WI38 (cell line): ENCODE measurements around the gene SCGB1C1.

ENCODE experiments used
- H3K4me3 ChIP-seq: 2 replicates; pipeline ENCODE4 v1.5.1; 2011; ENCODE audit warnings: low read depth, mild to moderate bottlenecking, control low read depth, low read length
- CTCF ChIP-seq: IDR thresholded peaks from 2 replicates; pipeline ENCODE4 v1.5.1; 2012; ENCODE audit warnings: low read depth, mild to moderate bottlenecking, control low read depth, low read length

The SCGB1C1 gene

GRCh38 chr11:198236-198806 lies 5.4 kb downstream of the SCGB1C1 start:
- no peak overlapping the region for H3K4me3 ChIP-seq
- TF ChIP-seq CTCF, result no peak

- H3K4me3 ChIP-seq, result no peak overlapping the region
- no peak for TF ChIP-seq CTCF
These were observed 6.2 kb downstream of the SCGB1C1 start for GRCh38 chr11:199004-199581.

GRCh38 chr11:199782-200181 lies 6.9 kb downstream of the SCGB1C1 start:
- TF ChIP-seq CTCF, result no peak
- H3K4me3 ChIP-seq, result no peak overlapping the region

GRCh38 chr11:200224-201003 lies 7.5 kb downstream of the SCGB1C1 start:
- TF ChIP-seq CTCF, result no peak

GRCh38 chr11:201966-202365 lies 9.1 kb downstream of the SCGB1C1 start:
- TF ChIP-seq CTCF, result no peak
- H3K4me3 ChIP-seq, result no peak overlapping the region

More at GRCh38 chr11:200224-201003, 7.5 kb downstream of the SCGB1C1 start:
- H3K4me3 ChIP-seq, result no peak overlapping the region

- TF ChIP-seq CTCF, result no peak
- no peak overlapping the region for H3K4me3 ChIP-seq
These were observed 9.6 kb downstream of the SCGB1C1 start for GRCh38 chr11:202490-202889.
